GM12891 (cell line): Measurements from ENCODE around the gene AGMAT.

Experiments
- POLR2A ChIP-seq: IDR thresholded peaks from 2 replicates; pipeline ENCODE4 v1.6.1; 2011; ENCODE audit warnings: low read depth, low read length, control low read depth
- POLR2AphosphoS5 ChIP-seq: IDR thresholded peaks from 2 replicates; pipeline ENCODE4 v1.6.1; 2011; ENCODE audit warnings: low read depth, low read length, control low read depth
- TAF1 ChIP-seq: IDR thresholded peaks from 2 replicates; pipeline ENCODE4 v1.6.1; 2011; ENCODE audit warnings: low read depth, low read length, control low read depth

DNA sequence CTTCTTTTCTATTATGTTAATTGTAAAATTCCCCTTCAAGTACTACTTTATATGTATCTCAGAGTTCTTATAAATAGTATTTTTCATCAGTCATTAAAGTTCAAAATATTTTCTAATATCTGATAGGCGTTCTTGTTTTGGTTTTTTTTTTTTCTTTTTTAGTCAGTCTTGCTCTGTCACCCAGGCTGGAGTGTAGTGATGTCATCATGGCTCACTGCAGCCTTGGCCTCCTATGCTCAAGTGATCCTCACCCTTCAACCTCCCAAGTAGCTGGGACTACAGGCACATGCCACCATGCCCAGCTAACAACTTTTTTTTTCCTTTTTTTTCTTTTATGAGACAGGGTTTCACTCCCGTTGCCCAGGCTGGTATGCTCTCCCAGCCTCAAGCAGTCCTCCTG is 27.3 kb downstream of the AGMAT start:
- TF ChIP-seq POLR2A (no peak), TAF1 (no peak), POLR2AphosphoS5 (no peak)
